Subcutaneous adipose tissue (tissue), 4 donors: Measurements from ENCODE around the gene FGF12. TPM values are rescaled to one million over a fixed set of nuclear protein-coding genes. Genes with fewer than 3 reads are reported as not detected.

ENCODE experiments used
- CTCF ChIP-seq: fragments of 450-650 bp; IDR thresholded peaks from one replicate; pipeline ENCODE4 v1.5.1; 2016; ENCODE audit warnings: low read depth, mild to moderate bottlenecking, control low read depth, antibody characterized with exemption, moderate library complexity
- total RNA-seq, 4 donors: library from RNA; depleted of rRNA; stranded (reverse); fragments of >200 nt; gene quantifications; one replicate each; pipeline ENCODE4 v1.1.0, GENCODE V29; 2016

FGF12 gene
- total RNA-seq, 4 donors from 2014 or later: 1.1 to 12.1 (median 4.5) TPM

GRCh38 chr3:192577271-192577670 is 150.1 kb downstream of the FGF12 start:
- no peak for TF ChIP-seq CTCF

- no peak for TF ChIP-seq CTCF
Measured at GRCh38 chr3:192575879-192576506, 151.3 kb downstream of the FGF12 start.

- TF ChIP-seq CTCF: no peak
Measured at GRCh38 chr3:192573240-192573639, 154.1 kb downstream of the FGF12 start.

- TF ChIP-seq CTCF: no peak
Measured at GRCh38 chr3:192570821-192571791, 156.2 kb downstream of the FGF12 start.

GRCh38 chr3:192570315-192570714 is 157.0 kb downstream of the FGF12 start:
- TF ChIP-seq CTCF: no peak

GRCh38 chr3:192566706-192567290 is 160.5 kb downstream of the FGF12 start:
- no peak for TF ChIP-seq CTCF

- TF ChIP-seq CTCF: no peak
Measured at GRCh38 chr3:192564611-192565010, 162.7 kb downstream of the FGF12 start.
